ENCODE data around the gene IRF7. TPM values are rescaled to one million over a fixed set of nuclear protein-coding genes. Genes with fewer than 3 reads are reported as not detected.

IRF7 gene
- total and polyA plus RNA-seq, 2 of the 4 experiments (the other 2 are of a cell fraction), result 1.6 to 4.5 TPM

DNA sequence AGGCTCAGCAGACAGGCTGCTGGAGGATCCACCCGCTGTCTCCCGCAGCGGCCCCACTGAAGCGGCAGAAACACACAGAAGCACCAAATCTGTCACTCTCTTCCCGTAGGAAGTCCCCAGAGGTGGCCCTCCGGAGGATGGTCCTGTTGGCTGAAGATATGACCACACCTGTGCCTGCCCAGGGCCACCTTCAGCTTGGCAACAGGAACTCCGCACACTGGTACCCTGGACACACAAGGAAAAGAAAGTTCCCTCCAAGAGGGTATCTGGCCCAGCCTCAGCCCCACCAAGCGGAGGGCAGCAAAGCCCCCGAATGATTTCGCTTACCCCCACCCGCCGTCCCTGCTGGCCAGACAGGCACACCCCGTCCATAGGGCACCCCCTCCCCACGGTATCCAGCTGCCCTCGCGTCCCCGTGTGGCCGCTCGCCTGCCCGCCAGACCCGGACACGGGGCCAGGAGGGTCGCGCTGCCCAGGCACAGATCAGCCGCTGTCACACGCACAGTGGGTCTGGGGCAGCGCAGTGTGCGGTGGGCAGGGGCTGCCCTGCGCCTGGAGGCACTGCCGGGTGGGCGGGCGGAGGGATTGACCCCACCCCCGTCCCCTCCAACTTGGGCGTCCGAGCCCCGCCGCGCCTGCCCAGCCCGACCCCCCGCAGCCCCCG lies 48.0 kb downstream of the IRF7 start:
- intact Hi-C loops (cut with micrococcal nuclease) (no loop called here), dilution Hi-C loops (cut with HindIII; ENCODE audit: low sequenced_read_pairs, unreplicated experiment) (no loop called here), in situ Hi-C loops (cut with MboI; ENCODE audit: low sequenced_read_pairs) (no loop called here)
- H2BK120ac ChIP-seq (ENCODE audit: low read depth, low read length), result 0 out of 2 replicates have a peak overlapping the region, but pooled peaks have one; percentile 30
- peak overlapping the region; percentile 100 for H2AK9ac ChIP-seq (replicated peaks; ENCODE audit: low read depth, low read length, poor library complexity)
- peaks cover 14% of the 10 kb centered on the region for H3K36me3 ChIP-seq (ENCODE audit: control insufficient read depth, insufficient read depth, low read length)
- H2BK5ac ChIP-seq (ENCODE audit: low read depth, low read length, poor library complexity, severe bottlenecking), result peak overlapping the region; percentile 99
- H3K56ac ChIP-seq (ENCODE audit: extremely low read depth, insufficient read depth, low read length), result peak overlapping the region; percentile 21; the same call in 1 of the 2 replicates
- H2BK20ac ChIP-seq (ENCODE audit: low read depth, low read length), result no peak overlapping the region
- peak overlapping the region; percentile 96; the same call in 1 of the 2 replicates for H4K91ac ChIP-seq (ENCODE audit: insufficient read depth, low read depth, low read length)
- H3K14ac ChIP-seq (replicated peaks; ENCODE audit: low read depth, low read length), result peak overlapping the region; percentile 96
- peak overlapping the region; percentile 93 for H3K4ac ChIP-seq (ENCODE audit: low read depth, low read length)
- no TSS peak for BruUV-seq (replicated peaks)
- H4K5ac ChIP-seq (ENCODE audit: low read depth, low read length), result peak overlapping the region; percentile 94
- peak overlapping the region; percentile 65 to 98 for H4K8ac ChIP-seq (ENCODE audit: low read depth in 2 of 2, low read length in 2 of 2)
- ATAC-seq (ENCODE audit: low read depth) (peak; percentile 13), DNase-seq (no peak)
- TF ChIP-seq, protein P1, sequence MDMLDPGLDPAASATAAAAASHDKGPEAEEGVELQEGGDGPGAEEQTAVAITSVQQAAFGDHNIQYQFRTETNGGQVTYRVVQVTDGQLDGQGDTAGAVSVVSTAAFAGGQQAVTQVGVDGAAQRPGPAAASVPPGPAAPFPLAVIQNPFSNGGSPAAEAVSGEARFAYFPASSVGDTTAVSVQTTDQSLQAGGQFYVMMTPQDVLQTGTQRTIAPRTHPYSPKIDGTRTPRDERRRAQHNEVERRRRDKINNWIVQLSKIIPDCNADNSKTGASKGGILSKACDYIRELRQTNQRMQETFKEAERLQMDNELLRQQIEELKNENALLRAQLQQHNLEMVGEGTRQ (IDR thresholded peaks at IDR 0.05; ENCODE audit: low read depth, low read length), result no peak
- TF ChIP-seq POLR2A (IDR thresholded peaks at IDR 0.05; ENCODE audit: low read depth, low read length), result peak; percentile 4; the same call in 1 of the 2 replicates
- peak overlapping the region; percentile 99 for H3K4me2 ChIP-seq (ENCODE audit: low read depth, low read length)
- H3K4me3 ChIP-seq (ENCODE audit: insufficient read depth, low read depth, low read length), result peak overlapping the region; percentile 100
- H4K20me1 ChIP-seq (ENCODE audit: insufficient read depth, low read length), result peaks cover 29% of the 10 kb centered on the region
- H3K4me1 ChIP-seq (ENCODE audit: control insufficient read depth, insufficient read depth, low read length), result peaks cover 17% of the 10 kb centered on the region
- H2BK15ac ChIP-seq (ENCODE audit: low read depth, low read length), result no peak overlapping the region
- POLR2A ChIA-PET (ENCODE audit: unreplicated experiment), result no interaction called here
- peaks cover 30 to 43% of the 10 kb centered on the region in 2 experiments; a peak in 3 of 4 replicates for H3K79me1 ChIP-seq (ENCODE audit: low read depth in 1 of 2, low read length in 2 of 2)
- H3K9me1 ChIP-seq (ENCODE audit: insufficient read depth, low read length), result no peaks in the 10 kb centered on the region
- peak overlapping the region; percentile 100 for H2AK5ac ChIP-seq (ENCODE audit: low read depth, low read length)
- peak overlapping the region; percentile 96 for H3K27ac ChIP-seq (ENCODE audit: insufficient read depth, low read length)
- peak overlapping the region; percentile 42 for H3K23ac ChIP-seq (ENCODE audit: low read depth, low read length)
- no peaks in the 10 kb centered on the region for H3K9me3 ChIP-seq (ENCODE audit: control insufficient read depth, insufficient read depth, low read length)
- CTCF ChIA-PET, result interaction anchor here (0.7 kb wide), 1 partner anchor 83 kb away, joined by 5 read pairs; no protein-coding TSS in a partner anchor
- 42% methylated on average over 13 of the region's 41 CpGs; no CpG with 5 or more reads in 1 of the 2 experiments for WGBS, 2 experiments (ENCODE audit: extremely low coverage in 2 of 2, insufficient read length in 1 of 2)
- H2AFZ ChIP-seq (replicated peaks; ENCODE audit: low read length, poor library complexity), result peak overlapping the region; percentile 93
- peak overlapping the region; percentile 100 for H3K9ac ChIP-seq (ENCODE audit: low read depth, low read length)
- H3K27me3 ChIP-seq (ENCODE audit: control insufficient read depth, insufficient read depth, low read length), result no peaks in the 10 kb centered on the region
- peak overlapping the region; percentile 76 for H3K18ac ChIP-seq (ENCODE audit: low read depth, low read length)
